ENCODE data around the gene BCAT1.
"Not testable (repeated sequence)": the region's sequence is repeated elsewhere in the genome, so short reads cannot be mapped to it uniquely, and the experiment has no call there.

BCAT1 gene

DNA sequence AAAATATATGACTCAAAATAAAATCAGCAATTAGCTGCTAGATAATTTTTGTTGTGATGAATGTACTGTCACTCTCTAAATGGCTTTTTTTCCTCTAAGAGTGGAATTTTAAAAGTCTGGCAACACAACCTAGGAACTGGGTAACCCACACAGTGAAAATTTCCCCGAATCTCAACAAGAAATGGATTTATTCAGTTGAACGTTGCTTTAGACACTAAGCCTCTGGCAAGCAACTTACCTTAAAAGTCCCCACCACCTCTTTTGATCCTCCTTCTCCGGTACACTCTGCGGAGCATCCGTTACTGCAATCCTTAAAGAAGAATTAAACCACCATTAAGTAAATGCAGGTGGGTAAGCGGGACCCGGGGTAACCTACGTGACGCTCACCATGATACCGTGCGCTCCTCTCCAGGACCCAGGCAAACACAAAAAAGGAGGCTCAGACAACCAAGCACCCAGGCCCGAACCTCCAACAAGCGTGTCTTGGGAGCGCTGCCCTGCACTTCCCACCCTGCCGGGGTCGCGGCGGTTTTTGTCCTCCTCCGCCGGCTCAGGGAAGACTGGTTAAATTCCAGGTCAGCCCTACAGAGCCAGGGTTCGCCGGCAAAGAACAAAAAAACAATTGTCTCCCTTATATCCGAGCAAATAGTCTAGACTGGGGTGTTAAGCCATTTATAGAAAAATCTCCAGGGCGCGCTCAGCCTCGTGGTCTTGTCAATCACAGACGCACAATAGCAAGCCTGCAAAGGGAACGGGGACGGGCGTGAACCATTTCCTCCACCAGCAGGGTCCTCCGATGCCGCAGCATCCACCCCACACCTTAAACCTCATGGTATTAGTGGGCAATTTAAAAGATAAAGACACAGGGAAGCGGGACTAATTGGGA lies 47.1 kb downstream of the BCAT1 start:
- peak in 1 of 3 experiments; percentile 11 for DNase-seq (ENCODE audit: low read depth in 3 of 3)

- no peak for DNase-seq (ENCODE audit: low read depth in 3 of 3)
These were observed 48.7 kb downstream of the BCAT1 start for GRCh38 chr12:24900196-24900595.

- no peak for DNase-seq (ENCODE audit: low read depth in 3 of 3)
These were observed 49.3 kb downstream of the BCAT1 start for GRCh38 chr12:24899503-24900075.

DNA sequence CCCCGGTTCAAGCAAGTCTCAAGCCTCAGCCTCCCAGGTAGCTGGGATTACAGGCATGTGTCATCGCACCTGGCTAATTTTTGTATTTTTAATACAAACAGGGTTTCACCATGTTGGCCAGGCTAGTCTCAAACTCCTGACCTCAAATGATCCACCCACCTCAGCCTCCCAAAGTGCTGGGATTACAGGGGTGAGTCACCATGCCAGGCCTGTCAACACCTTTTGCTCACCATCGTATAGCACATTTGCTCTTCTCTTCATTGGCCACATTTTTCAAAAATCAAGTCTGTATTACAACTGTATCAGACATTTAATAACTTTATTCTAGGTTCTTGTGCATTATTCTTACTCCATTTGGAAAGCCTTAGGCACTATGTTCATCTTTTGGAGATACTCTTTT lies 50.3 kb downstream of the BCAT1 start:
- DNase-seq (ENCODE audit: low read depth in 3 of 3): no peak

GRCh38 chr12:24898185-24898584 lies 50.7 kb downstream of the BCAT1 start:
- DNase-seq (ENCODE audit: low read depth in 3 of 3): no peak

DNA sequence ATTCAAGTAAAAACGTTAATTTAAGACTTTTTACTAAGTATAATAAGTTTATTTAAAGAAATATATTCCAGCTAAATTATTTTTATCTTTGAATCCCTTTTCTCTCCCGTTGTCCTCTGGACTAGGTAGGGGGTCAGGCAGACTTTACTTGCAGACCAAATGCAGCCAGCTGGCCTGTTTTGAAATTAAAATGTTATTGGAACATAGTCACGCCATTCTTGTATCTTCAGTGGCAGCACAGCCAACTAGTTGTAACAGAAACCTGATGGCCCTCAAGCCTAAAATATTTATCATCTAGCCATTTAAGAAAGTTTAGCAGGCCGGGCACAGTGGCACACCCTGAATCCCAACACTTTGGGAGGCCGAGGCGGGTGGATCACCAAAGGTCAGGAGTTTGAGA lies 52.7 kb downstream of the BCAT1 start:
- no peak for DNase-seq (ENCODE audit: low read depth in 3 of 3)

GRCh38 chr12:24895612-24896011 lies 53.3 kb downstream of the BCAT1 start:
- no peak for DNase-seq (ENCODE audit: low read depth in 3 of 3)

GRCh38 chr12:24894879-24895278 lies 54.0 kb downstream of the BCAT1 start:
- DNase-seq (ENCODE audit: low read depth in 3 of 3): no peak

- DNase-seq (ENCODE audit: low read depth in 3 of 3): no peak
These were observed 58.7 kb downstream of the BCAT1 start for GRCh38 chr12:24890048-24890803.

GRCh38 chr12:24889411-24889810 lies 59.5 kb downstream of the BCAT1 start:
- no peak for DNase-seq (ENCODE audit: low read depth in 3 of 3)

- DNase-seq (ENCODE audit: low read depth in 3 of 3): no peak
These were observed 60.1 kb downstream of the BCAT1 start for GRCh38 chr12:24888813-24889212.

- no peak for DNase-seq (ENCODE audit: low read depth in 3 of 3)
These were observed 64.0 kb downstream of the BCAT1 start for GRCh38 chr12:24884911-24885310.

- no peak for DNase-seq (ENCODE audit: low read depth in 3 of 3)
These were observed 67.1 kb downstream of the BCAT1 start for GRCh38 chr12:24881724-24882371.

GRCh38 chr12:24881227-24881626 lies 67.7 kb downstream of the BCAT1 start:
- no peak for DNase-seq (ENCODE audit: low read depth in 3 of 3)

GRCh38 chr12:24880732-24881131 lies 68.2 kb downstream of the BCAT1 start:
- no peak for DNase-seq (ENCODE audit: low read depth in 3 of 3)

DNA sequence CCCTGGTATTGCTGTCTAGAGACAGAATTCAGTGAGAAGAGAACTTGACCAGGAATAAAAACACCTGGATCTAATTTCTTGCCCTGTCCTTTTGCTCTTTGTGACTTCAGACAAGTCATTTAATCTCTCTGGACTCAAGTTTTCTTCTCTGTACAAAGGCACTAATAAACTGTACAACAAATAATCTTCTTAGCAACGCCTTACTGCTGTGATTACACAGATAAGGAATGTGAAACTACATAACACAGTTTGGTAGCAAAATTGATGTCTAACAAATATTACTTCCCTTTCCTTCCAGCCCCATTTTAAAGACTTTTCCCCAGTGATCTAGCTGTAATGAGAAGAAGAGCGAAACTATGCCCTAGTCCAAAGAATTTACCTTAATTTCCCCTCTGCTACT lies 69.3 kb downstream of the BCAT1 start:
- DNase-seq (ENCODE audit: low read depth in 3 of 3): no peak

DNA sequence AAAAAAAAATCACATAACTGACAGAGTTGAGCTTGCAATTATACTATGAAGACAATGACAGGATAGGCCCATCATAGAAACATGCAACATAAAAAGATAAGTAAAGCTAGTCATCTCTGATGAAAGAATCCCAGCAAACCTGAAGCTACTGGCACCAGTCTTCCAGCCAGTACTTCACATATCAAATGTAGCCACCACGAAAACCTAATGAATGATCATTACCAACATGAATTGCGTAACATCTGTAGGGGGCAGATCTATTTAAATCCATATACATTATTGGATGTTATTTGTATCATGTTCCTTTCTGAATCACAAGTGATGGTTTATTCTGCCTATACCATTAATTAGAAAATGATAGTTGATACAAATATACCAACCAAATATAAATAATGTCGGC lies 73.9 kb downstream of the BCAT1 start:
- no peak for DNase-seq (ENCODE audit: low read depth in 3 of 3)

GRCh38 chr12:24872211-24872610 lies 76.7 kb downstream of the BCAT1 start:
- no peak for DNase-seq (ENCODE audit: low read depth in 3 of 3)

GRCh38 chr12:24866139-24866538 lies 82.8 kb downstream of the BCAT1 start:
- DNase-seq (ENCODE audit: low read depth in 3 of 3): not testable (repeated sequence)

DNA sequence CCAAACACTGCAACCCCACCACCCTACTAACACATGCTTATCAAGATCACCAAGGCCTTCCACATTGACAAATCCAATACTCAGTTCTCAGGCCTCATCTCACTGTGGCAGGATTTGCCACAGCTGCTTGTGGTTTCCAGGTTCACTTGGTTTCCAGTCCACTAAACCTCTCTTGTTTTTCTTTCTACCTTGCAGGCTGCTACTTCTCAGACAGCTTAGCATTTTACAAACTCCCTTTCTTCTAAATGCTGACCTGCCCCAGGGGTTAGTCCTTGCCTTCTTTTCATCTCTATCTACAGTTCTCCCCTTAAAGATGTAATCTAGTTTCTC lies 84.1 kb downstream of the BCAT1 start:
- no peak for DNase-seq (ENCODE audit: low read depth in 3 of 3)

DNA sequence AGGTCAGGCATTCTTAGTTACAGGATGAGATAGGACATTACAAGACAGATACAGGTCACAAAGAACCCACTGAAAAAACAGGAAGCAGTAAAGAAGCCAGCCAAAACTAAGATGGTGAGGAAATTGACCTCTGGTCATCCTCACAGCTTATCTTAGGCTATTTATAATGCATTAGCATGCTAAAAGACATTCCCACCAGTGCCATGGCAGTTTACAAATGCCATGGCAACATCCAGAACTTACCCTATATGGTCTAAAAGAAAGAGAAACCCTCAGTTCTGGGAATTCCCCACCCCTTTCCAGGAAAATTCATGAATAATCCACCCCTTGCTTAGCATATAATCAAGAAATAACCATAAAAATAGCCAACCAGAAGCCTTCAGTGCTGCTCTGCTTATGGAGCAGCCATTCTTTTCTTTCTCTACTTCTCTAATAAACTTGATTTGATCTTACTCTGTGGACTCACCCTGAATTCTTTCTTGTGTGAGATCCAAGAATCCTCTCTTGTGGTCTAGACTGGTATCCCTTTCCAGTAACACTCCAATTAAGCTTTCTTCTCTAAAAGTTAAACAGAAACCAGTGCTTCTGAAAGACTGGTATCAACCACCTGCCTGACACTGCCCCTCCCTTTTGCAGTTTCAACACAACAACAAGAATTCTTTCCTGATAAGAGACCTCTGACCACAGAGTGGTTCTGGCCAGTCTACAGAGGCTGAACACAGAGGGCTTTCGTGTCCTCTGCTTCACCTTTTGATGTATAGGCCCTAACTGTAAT lies 86.9 kb downstream of the BCAT1 start:
- DNase-seq (ENCODE audit: low read depth in 3 of 3): no peak

- no peak for DNase-seq (ENCODE audit: low read depth in 3 of 3)
These were observed 88.4 kb downstream of the BCAT1 start for GRCh38 chr12:24860546-24860945.

Data from stimulated activated CD4-positive, alpha-beta T cell treated with anti-CD3 and anti-CD28 coated beads, TNF-alpha, amount 100 ng/mL, for 24 hours (primary cell).